Measurements from ENCODE around the gene GRIN3B. TPM values are rescaled to one million over a fixed set of nuclear protein-coding genes. Genes with fewer than 3 reads are reported as not detected.

Gene GRIN3B
- total RNA-seq, 1 donor from 2014 or later: 1.4 TPM

DNA sequence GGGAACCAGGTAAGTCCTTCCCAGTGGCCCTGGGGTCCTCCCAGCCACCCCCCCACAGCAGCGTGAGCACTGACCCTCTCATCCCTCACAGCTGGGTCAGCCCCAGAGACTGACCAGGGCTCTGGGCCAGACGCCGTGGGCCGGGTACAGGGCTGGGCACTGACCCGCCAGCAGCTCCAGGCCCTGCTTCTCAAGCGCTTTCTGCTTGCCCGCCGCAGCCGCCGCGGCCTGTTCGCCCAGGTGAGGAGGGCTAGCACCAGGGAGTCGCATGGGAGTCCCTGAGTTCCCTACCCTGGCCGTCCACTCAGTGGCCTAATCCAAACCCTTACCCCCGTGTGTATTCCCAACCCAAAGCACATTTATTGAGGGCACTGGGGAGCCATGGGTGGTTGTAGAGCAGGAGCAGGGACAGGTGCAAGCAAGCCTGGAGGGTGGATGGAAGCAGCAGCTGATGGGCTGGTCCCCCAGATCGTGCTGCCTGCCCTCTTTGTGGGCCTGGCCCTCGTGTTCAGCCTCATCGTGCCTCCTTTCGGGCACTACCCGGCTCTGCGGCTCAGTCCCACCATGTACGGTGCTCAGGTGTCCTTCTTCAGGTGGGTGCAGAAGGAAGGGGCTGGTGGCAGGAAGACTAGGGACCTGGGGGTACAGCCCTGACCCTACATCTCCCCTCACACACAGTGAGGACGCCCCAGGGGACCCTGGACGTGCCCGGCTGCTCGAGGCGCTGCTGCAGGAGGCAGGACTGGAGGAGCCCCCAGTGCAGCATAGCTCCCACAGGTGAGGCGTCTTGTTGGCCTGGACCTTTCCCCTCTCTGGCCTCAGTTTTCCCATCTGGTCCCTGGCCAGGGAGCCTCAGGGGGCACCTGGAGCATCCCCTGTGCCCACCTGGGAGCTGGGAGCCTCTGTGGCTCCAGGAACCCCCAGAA lies 54.1 kb downstream of the GRIN3B start:
- no peak for DNase-seq (ENCODE audit: low spot score, unreplicated experiment)
- Mint-ChIP-seq H3K36me3 (ENCODE audit: insufficient read depth) (peaks cover 7% of the 10 kb centered on the region), H3K4me1 (ENCODE audit: low read depth) (no peaks in the 10 kb centered on the region), H3K27ac (no peak overlapping the region), H3K27me3 (no peaks in the 10 kb centered on the region), H3K4me3 (ENCODE audit: low read depth) (no peak overlapping the region), H3K9me3 (ENCODE audit: low read depth) (no peaks in the 10 kb centered on the region)
- TF ChIP-seq, protein P1, sequence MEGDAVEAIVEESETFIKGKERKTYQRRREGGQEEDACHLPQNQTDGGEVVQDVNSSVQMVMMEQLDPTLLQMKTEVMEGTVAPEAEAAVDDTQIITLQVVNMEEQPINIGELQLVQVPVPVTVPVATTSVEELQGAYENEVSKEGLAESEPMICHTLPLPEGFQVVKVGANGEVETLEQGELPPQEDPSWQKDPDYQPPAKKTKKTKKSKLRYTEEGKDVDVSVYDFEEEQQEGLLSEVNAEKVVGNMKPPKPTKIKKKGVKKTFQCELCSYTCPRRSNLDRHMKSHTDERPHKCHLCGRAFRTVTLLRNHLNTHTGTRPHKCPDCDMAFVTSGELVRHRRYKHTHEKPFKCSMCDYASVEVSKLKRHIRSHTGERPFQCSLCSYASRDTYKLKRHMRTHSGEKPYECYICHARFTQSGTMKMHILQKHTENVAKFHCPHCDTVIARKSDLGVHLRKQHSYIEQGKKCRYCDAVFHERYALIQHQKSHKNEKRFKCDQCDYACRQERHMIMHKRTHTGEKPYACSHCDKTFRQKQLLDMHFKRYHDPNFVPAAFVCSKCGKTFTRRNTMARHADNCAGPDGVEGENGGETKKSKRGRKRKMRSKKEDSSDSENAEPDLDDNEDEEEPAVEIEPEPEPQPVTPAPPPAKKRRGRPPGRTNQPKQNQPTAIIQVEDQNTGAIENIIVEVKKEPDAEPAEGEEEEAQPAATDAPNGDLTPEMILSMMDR (IDR thresholded peaks at IDR 0.05; ENCODE audit: unreplicated experiment): no peak

DNA sequence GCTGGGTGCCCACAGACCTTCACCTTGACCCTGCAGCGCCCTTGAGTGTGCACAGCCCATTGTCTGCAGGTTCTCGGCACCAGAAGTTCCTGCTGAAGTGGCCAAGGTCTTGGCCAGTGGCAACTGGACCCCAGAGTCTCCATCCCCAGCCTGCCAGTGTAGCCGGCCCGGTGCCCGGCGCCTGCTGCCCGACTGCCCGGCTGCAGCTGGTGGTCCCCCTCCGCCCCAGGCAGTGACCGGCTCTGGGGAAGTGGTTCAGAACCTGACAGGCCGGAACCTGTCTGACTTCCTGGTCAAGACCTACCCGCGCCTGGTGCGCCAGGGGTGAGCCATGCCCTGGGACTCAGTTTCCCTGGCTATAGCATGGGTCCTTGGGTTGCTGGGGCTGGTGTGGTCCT lies 54.8 kb downstream of the GRIN3B start:
- Mint-ChIP-seq H3K4me3 (ENCODE audit: low read depth) (no peak overlapping the region), H3K4me1 (ENCODE audit: low read depth) (no peaks in the 10 kb centered on the region), H3K36me3 (ENCODE audit: insufficient read depth) (peaks cover 7% of the 10 kb centered on the region), H3K9me3 (ENCODE audit: low read depth) (no peaks in the 10 kb centered on the region), H3K27ac (no peak overlapping the region), H3K27me3 (no peaks in the 10 kb centered on the region)
- DNase-seq (ENCODE audit: low spot score, unreplicated experiment): no peak
- TF ChIP-seq, protein P1 (IDR thresholded peaks at IDR 0.05; ENCODE audit: unreplicated experiment): no peak

DNA sequence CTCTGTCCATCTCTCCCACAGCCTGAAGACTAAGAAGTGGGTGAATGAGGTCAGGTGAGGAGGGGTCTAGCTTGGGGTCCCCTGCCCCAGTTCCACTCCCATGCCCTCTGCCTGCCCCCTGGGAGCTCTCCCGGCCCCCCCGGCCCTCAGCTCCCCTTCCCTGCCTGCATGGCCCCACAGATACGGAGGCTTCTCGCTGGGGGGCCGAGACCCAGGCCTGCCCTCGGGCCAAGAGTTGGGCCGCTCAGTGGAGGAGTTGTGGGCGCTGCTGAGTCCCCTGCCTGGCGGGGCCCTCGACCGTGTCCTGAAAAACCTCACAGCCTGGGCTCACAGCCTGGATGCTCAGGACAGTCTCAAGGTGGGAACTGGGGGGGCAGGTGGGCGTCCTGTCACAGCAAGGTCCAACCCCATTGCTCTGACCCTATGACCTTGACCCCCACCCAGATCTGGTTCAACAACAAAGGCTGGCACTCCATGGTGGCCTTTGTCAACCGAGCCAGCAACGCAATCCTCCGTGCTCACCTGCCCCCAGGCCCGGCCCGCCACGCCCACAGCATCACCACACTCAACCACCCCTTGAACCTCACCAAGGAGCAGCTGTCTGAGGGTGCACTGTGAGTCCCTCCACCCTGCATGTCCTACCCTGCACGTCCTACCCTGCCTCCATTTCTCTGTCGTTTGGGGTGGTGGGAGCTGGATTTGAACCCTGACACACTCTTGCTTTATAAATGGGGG lies 55.8 kb downstream of the GRIN3B start:
- Mint-ChIP-seq H3K9me3 (ENCODE audit: low read depth) (no peaks in the 10 kb centered on the region), H3K4me1 (ENCODE audit: low read depth) (no peaks in the 10 kb centered on the region), H3K27ac (peak overlapping the region; percentile 71), H3K27me3 (no peaks in the 10 kb centered on the region), H3K36me3 (ENCODE audit: insufficient read depth) (peaks cover 7% of the 10 kb centered on the region), H3K4me3 (ENCODE audit: low read depth) (no peak overlapping the region)
- TF ChIP-seq, protein P1 (IDR thresholded peaks at IDR 0.05; ENCODE audit: unreplicated experiment): no peak
- no peak for DNase-seq (ENCODE audit: low spot score, unreplicated experiment)

DNA sequence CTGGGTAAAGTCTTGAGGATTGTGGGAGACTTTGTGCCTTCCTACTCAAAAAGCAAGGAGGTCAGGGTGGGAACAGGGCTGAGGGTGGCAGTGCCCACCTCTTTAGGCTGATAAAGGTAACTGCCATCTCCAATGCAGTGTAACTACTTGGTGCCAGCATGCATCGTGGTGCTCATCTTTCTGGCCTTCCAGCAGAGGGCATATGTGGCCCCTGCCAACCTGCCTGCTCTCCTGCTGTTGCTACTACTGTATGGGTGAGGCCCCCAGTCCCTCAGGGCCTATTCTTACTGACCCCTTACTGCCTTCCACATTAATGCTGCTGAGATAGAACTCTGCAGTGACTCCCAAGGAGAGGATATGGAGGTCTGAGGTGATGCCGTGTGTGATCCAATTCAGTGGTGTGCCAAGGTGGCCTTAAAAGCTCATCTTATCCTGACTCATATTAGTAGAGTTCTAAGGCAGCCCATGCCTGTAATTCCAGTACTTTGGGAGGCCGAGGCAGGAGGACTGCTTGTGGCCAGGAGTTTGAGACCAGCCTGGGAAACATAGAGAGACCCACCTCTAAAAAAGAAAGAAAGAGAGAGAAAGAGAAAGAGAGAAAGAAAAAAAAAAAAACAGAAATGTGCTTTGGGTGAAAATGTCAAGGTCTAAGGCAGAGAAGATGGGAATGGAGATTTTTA lies 57.1 kb downstream of the GRIN3B start:
- Mint-ChIP-seq H3K27ac (no peak overlapping the region), H3K27me3 (no peaks in the 10 kb centered on the region), H3K4me1 (ENCODE audit: low read depth) (no peaks in the 10 kb centered on the region), H3K36me3 (ENCODE audit: insufficient read depth) (peaks cover 7% of the 10 kb centered on the region), H3K4me3 (ENCODE audit: low read depth) (no peak overlapping the region), H3K9me3 (ENCODE audit: low read depth) (no peaks in the 10 kb centered on the region)
- no peak for DNase-seq (ENCODE audit: low spot score, unreplicated experiment)
- TF ChIP-seq, protein P1 (IDR thresholded peaks at IDR 0.05; ENCODE audit: unreplicated experiment): no peak

DNA sequence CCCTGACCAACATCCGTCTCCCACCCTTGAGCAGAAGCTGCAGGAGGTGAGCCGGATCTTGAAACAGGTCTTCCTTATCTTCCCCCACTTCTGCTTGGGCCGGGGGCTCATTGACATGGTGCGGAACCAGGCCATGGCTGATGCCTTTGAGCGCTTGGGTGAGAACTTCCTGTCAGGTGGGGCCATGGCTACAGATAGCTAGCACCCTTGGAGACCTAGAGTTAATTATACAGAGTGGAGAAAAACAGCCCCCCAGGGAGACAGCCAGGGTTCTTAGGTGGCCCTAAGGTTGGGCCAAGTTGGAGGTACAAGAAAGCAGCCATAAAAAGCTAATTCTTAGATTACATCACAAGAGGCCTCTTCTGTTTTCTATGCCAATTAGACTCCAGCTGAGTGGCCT lies 57.9 kb downstream of the GRIN3B start:
- Mint-ChIP-seq H3K36me3 (ENCODE audit: insufficient read depth) (peaks cover 7% of the 10 kb centered on the region), H3K9me3 (ENCODE audit: low read depth) (no peaks in the 10 kb centered on the region), H3K27ac (no peak overlapping the region), H3K4me1 (ENCODE audit: low read depth) (no peaks in the 10 kb centered on the region), H3K4me3 (ENCODE audit: low read depth) (no peak overlapping the region), H3K27me3 (no peaks in the 10 kb centered on the region)
- TF ChIP-seq, protein P1 (IDR thresholded peaks at IDR 0.05; ENCODE audit: unreplicated experiment): no peak
- DNase-seq (ENCODE audit: low spot score, unreplicated experiment): no peak

Measured in progenitor cell of endocrine pancreas (in vitro differentiated cells).